Urothelium cell line (cell line): ENCODE results near the gene SRXN1.

Experiments
- DNase-seq: peaks from one replicate; pipeline ENCODE4 v3.0.0; 2011; ENCODE audit warnings: low spot score, mixed read lengths
- FAIRE-seq: peaks from 2 replicates; lab custom pipeline; 2011; peaks lifted over from hg19 to GRCh38; lab: Jason Lieb, UNC

SRXN1 gene

DNA sequence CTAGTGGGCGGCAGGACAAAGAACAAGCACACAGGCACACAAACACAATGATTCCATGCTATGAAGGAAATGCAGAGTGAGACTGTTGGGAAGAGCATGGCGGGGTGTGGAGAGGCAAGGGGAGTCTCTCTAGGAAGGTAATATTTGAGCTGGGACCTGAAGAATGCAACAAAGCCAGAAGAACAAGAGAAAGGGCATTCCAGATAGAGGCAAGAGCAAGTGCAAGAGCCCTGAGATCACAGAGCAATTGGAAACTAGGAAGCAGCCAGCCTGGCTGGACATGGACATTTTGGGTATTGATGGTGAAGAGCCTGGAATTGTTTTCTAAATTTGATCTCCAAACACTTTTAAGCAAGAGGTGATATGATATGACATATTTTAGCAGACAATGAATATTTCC is 15.4 kb downstream of the SRXN1 start:
- FAIRE-seq (no peak), DNase-seq (no peak)

DNA sequence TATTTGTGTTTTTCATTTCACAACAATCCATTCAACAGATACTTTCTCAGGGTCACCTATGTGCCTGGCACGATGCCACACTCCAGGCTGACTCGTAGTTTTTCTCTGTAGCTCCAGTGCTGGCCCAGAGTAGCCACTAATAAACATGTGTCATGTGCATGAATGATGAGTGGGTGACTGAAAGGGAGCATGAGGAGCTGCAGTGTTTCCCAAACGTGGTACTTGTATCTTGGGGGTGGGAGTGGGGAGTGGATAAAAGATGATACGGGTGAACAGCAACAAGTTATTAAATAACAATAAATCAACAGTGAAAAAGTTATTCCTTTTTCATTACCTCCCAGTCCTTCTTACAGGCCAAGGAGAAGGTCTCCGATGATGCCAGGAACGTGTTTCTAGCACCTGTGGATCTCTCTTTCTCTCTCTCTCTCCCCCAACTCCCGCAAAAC is 17.1 kb downstream of the SRXN1 start:
- peak; percentile 20 for FAIRE-seq
- DNase-seq, result no peak

DNA sequence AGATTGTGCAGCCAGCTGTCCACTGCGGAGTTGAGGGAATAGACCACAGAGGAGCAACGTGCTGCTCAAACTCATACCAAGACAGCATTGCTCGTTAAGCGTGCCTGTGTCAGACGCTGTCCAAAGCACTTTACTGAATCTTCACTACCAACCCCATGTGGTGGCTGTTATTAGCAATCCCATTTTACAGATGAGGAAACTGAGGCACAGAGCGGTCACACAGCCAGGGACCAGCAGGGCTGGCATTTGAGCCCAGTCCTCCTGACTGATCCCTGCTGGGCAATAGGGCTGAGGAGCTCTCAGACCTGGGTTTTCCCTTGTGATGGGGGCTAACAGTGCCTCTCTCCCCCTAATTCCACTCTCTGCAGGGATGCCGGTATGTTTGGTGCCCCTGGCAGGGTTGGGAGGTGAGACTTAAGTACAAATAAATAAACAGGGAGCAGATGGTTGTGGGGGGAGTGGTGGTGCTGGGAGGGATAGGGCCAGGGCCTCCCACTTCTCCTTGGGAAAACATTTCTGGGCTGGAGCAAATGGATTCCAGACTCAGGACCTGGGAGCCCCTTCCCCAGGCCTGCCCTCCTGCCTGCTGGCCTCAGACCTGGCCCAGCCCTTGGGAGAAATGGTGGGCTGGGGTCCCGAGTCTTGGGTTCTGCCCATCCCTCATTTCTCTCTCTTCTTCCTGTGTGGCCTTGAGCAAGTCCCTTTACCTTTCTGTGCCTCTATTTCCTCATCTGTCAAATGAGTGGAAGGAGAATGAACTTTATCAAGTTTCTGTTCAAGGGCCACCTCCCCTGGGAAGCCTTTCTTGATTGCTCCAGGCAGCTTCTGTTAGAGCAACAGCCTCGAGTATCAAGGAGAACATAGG is 17.7 kb downstream of the SRXN1 start:
- FAIRE-seq, result no peak

DNA sequence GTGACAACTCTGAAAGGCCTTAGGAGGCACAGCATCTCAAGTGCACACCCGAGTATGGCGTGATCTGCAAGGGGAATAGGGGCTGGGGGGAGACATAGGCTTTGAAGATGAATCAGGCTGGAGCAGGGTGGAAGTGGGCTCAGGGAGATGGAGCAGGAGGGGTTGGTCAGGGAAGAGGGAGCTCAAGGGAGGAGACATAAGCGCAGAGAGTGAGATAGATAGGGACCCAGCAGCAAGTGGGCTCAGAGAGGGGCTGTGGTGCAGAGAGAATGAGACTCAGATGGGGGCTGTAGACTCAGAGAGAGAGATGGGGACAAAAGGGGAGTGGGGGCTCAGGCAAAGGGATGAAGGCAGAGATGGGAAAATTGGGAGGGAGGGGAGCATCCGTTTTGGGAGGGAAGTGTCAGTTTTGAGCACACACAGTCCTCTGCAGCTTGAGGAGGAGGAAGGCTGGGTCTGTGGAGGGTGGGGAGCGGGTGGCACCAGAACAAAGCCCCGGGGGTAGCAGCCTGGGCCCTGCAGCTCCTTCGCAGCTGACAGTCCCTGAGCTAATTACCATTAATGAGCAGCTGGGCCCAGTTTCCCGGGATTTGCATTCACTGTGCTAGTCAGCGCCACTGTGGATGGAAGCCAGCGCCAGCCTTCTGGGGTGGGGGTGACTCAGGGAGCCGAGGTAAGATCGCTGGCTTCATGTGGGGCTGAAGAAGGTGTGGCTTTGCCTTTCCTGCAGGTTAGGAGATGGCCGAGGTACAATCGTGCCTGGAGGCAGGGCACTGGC is 18.7 kb downstream of the SRXN1 start:
- FAIRE-seq (no peak), DNase-seq (no peak)

More for the DNA sequence above, 17.7 kb downstream of the SRXN1 start:
- DNase-seq, result no peak

DNA sequence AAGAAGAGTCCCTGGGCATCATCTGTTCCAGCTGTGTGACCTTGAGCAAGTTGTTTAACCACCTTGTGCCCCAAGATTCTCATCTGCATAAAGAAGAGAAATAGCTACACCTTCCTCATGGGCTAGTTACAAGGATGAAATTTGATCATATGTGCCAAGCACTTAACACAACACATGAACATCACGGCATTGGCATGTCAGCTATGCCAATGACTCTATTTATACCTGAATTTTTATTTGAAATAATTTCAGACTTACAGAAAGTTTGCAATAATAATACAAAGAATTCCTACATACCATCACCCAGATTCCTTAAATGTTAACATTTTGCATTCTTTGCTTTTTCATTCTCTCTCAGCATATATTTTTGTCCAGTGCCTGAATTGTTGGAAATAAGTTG is 21.9 kb downstream of the SRXN1 start:
- FAIRE-seq (peak; percentile 42), DNase-seq (no peak)

DNA sequence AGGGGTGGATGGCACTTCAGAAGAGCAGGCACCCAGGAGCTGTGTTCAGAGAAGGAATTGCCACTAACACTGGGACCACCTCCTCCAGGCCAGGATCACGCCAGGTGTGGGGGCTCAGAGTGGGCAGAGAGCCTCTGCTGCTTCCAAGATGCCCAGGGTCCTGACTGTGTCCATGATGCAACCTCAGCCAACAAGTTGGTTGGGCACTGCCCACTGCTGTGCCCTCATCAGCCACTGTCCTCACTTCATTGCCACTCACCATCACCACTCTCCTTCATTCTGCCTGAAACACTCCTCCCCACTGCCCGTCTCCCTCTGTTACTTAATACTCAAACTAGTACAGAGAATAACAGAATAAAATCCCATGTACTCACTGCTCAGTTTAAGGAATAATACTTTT is 26.4 kb downstream of the SRXN1 start:
- FAIRE-seq (no peak), DNase-seq (no peak)

DNA sequence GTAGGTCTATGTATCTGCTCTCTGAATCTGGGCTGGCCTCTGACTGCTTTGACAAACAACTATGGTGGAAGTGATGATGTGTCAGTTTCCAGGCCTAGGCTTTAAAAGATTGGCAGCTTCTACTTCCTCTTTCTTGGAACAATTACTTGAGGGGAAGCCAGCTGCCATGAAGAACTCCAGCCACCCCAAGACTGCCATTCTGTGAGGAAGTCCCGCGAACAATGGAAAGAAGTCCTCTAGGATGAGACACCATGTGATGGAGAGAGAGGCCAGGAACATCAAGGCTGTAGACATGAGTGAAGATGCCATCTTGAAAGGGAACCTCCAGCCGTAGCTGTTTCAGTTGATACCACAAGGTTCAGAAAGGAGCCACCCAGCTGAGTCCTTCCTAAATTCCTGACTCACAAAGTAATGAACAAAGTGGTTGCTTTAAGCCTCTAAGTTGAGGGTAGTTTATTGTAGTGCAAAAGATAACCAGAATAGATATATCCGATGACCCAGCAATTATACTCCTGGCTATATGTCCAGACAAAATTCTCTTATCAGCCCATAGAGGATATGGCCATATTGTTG is 27.6 kb downstream of the SRXN1 start:
- DNase-seq, result no peak
- FAIRE-seq, result peak; percentile 20

DNA sequence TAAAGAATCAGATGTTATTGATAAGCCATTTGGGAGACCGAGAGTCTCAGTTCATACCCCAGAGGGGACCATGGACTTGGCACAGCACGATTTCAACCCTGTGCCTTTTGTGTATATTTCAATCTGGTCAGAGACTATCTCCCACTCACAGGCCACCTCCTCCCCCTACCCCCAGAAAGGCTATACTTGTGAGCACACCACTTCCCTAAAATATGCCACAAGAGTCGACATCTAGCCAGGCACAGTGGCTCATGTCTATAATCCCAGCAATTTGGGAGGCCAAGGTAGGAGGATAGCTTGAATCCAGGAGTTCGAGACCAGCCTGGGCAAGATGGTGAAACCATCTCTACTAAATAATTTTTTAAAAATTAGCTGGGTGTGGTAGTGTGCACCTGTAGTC is 29.3 kb downstream of the SRXN1 start:
- FAIRE-seq (no peak), DNase-seq (no peak)

DNA sequence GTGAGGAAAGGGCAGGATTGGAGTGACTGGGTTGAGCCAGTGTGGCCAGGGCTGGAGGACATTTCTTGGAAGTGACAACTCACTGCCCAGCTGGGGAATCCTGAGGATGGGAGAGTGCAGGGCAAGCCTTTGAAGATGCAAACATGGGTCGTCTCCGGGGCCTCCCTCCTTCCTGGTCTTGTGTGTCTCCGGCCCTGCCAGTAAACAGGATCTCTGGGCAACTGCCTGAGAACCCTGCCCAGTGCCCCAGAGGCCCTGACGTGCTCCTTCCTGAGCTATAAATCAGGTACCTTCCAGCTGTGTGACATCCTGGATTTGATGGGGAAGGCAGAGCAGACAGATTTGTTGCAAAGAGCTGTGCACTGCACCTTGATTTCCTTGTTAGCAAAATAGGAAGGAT is 30.0 kb downstream of the SRXN1 start:
- FAIRE-seq (no peak), DNase-seq (no peak)

DNA sequence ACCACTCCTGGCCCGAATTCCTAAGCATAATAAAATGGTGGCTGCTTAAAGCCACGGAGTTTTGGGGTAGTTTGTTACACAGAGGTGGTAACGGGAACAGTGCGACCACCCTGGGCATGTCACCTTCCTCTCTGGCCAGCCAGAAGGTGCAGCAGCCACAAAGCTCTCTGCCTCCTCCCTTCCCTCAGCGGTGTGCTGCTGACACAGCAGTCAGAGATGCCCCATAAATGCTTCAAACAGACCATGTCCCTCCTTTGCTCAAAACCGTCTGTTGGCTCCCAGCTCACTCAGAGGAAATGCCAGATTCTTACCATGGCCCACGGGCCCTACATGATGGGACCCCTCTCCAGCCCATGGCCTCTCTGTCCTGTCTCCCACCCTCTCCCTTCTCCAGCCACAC is 30.8 kb downstream of the SRXN1 start:
- FAIRE-seq, result no peak
- DNase-seq, result no peak

DNA sequence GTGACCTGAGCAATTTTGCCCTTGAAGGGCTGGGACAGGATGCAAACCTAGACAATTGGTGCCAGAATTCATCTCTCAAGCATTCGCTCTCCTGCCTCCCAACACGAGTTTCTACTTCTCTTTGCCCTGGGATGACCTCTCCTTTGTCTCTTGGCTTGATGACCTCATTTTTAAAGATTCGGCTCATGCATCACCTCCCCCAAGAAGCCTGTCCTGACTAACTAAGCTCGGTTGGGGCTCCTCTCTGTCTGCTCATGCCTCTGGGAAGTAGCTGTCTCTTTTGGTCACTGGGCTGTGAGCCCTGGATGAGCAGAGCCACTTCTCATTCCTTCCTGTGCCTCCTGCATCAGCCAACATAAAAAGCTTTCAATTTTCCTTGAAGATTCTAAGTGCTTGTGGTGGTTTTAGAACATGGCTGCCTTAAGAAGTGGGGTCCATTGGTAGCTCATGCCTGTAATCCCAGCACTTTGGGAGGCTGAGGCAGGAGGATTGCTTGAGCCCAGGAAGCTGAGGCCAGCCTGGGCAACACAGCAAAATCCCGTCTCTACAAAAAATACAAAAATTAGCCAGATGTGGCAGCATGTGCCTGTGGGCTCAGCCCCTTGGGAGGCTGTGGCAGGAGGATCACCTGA is 31.8 kb downstream of the SRXN1 start:
- DNase-seq (peak; percentile 62), FAIRE-seq (no peak)

DNA sequence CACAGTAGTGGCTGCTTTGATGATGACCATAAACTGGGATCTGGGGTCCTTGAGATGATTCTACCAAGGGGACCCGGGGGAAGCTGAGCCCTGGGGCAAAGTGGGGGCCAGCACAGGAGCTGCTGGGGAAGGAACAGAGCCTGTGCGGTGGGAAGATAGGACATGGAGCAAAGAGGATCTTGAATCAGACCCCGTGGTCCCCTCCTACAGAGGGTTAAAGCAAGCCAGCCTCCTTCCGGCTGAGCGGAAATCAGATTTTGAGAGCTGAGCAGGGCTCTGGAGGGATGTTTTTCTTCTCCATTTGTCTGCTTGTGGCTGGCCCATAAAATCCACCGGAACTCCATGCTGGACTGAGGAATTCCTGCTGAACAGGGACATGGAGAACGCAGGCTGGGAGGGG is 32.8 kb downstream of the SRXN1 start:
- FAIRE-seq (no peak), DNase-seq (no peak)

DNA sequence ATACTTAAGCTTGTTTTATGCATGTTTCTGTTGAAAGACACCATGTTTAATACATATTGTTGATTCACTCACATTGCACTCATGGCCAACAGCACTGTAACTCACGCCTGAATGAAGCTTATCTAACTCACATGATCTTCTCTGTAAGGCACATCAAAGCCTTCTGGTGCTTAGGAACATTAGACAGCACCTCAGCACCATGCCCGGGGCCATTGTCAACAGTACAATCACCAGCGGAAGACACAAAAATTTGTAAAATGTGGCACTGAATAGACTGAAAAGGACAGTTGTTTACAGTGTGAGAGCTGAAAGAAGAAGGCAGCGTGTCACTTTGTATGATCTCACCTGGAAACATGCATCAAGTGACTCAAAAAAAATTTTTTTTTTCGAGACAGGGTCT is 34.0 kb downstream of the SRXN1 start:
- FAIRE-seq (no peak), DNase-seq (no peak)

DNA sequence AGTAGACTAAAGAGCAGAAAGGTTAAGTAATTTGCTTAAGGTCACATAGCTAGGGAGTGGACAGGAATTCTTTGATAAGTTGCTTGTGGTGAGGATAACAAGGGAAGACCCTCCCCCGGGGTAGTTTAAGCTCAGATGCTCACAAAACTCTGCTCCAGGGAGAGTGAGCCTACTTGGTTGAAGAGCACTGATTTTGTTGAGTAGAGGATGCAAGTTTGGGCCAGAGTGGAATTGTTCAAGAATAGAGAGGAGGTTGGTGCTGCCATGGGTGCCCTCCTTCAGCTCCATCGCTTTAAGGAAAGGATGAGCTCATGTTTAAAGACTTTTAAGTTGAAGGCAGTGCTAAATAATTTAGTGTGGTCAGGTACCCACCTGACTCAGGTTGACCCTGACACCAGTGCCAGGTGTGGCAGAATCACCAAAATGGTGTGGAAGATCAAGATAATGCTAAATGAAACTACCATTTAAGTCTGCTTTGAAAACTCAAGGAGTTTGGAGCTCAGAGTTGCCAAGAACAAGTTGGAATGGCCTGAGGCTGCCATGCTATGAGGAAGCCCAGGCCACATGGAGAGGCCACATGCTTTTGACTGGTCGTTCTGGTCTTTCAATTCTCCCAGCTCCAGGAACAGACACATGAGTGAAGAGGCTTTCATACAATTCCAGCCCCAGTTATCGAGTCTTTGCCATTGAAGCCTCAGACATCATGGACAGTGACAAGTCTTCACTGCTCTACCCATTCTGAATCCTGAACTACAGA is 34.9 kb downstream of the SRXN1 start:
- DNase-seq (no peak), FAIRE-seq (no peak)

DNA sequence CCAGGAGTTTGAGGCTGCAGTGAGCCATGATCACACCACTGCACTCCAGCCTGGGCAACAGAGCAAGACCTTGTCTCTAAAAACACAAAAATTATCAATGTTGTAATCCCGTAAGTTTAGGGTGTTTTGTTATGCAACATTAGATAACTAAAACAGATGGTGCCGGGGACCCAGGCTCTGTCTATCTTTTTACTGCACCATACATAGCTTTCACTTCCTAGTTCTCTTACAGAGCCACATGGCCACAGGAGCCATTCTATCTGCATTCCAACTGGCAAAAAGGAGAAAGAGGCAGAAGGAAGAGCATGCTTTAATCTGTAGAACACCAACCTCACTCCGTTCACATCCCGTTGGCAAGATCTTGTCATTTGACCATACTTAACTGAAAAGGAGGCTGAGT is 37.5 kb downstream of the SRXN1 start:
- DNase-seq (no peak), FAIRE-seq (no peak)

DNA sequence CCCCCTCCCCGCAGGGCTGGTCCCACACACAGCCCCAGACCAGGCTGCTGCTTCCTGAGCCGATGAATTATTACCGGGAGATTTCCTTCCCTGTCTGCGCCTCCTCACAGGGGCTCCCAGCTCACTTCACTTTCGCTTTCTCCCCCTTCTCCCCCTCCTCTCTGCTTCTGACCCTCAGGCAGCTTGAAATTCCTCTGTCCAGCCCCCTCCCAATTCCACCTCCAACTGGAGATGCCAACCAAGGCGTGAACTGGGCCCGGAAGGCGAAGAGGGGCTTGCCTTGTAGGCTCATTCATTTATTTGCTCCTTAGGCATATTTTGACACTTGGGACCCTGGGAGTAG is 41.2 kb downstream of the SRXN1 start:
- DNase-seq (no peak), FAIRE-seq (no peak)

DNA sequence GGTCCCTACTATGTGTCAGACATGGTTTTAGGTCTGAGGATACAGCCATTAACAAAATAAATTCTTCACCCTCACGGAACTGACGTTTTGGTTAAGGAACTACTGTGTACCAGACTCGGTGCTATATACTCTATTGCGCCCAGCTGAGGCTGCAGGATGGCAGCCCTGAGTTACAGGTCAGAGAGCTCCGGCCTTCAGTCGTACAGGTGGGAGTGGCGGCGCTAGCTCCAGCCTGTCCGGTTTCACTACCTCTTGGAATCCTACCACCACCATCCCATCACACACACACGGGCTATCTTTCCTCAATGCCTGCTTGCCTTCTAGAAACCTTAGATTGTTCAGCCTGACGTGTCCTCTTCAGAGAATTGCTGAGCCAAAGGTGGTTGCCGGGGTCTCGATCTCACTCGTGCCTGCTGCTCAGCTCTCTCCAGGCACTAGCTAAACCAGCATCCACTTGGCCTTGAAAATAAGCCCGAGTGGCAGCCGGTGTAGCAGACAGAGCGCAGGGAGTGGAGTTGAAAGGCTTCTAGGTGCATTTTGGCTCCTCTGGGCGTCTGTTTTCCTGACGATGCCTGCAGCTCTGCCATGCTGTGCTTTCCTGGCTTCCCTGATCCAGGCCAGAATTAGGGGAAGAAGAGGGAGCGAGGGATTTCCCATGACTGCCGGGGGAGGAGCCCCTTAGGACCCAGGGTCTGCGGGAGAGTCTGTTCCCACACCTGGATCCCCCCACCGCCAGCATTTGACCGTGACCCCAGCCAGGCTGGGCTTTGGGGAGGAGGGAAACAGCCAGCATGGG is 41.8 kb downstream of the SRXN1 start:
- DNase-seq (no peak), FAIRE-seq (no peak)

DNA sequence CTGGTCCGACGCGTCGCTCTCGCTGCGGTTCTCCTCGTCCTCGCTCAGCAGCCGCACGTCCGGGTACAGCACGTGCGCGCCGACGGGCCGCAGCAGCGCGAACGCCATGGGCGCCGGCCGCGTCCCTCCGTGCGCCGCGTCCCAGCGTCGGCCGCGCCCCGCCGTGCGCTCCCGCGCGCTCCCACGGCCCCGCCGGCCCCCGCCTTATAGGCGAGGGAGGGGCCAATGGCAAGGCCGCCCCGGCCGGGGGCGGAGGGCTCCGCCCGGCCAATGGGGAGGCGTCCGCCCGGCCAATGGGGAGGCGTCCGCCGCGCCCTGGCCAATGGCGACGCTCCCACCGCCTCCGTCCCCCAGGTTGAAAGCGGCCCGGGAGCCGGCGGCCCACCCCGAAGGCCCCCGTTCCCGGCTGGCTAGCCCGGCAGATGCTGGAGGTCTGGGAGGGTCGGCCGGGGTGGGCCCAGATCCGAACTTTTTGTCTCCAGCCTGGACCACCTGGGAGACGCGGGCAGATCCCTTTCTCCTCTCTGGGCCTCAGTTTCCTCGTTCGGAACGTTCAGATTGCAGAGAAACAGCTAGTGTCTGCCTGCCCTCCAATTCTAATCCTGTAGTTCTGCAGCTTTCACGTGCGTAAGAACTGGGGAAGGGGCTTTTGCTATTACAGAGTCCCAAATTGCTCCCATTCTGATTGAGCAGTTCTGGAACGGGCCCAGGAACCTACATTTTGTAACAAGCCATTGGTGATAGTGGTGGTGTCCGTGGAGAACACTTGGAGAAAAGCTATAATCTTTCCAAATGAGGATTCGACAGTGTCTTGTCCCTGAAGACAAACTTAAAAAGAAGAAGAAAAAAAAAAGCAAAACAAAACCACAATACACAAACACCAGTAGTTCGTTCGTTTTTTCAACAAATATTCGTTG is 42.6 kb downstream of the SRXN1 start, which contains the start of gene TCF15:
Gene TCF15 (minus strand): TSS at position 180 of the 917 bp plus-strand sequence. CDS start 72 bp downstream, at position 108.
- DNase-seq, result peak; percentile 79
- no peak for FAIRE-seq
